Panc1 (cell line): ENCODE measurements around the gene PLAAT4. TPM values are rescaled to one million over a fixed set of nuclear protein-coding genes. Genes with fewer than 3 reads are reported as not detected.

Experiments used
- ATAC-seq: fragments of 200-7000 bp; cut with Tn5 transposase; 2 replicates; pipeline ENCODE4 v1.9.1; 2020; ENCODE audit warnings: mild to moderate bottlenecking, moderate library complexity
- BruUV-seq: library from RNA; stranded (reverse); fragments of 400-500 nt; replicated peaks from 2 replicates; lab custom pipeline; 2021; lab: Mats Ljungman, UMichigan
- CTCF ChIA-PET: fragments of 300-600 bp; sonication (Branson Sonifier 250); formaldehyde crosslinking; loops from one replicate; lab custom pipeline; 2022; ENCODE audit warnings: antibody characterized with exemption; lab: Charles Lee
- POLR2A ChIA-PET: fragments of 300-600 bp; sonication (Branson Sonifier 250); formaldehyde crosslinking; loops from one replicate; lab custom pipeline; 2022; ENCODE audit warnings: antibody characterized with exemption; lab: Charles Lee
- DNase-seq: peaks from one replicate; pipeline ENCODE4 v3.0.0-alpha.2; 2010; ENCODE audit warnings: low read depth, low spot score
- H3K27ac ChIP-seq: 2 replicates; pipeline ENCODE4 v1.5.1; 2011; ENCODE audit warnings: mild to moderate bottlenecking, low read length, inconsistent platforms
- H3K27me3 ChIP-seq: fragments of 200-500 bp; sonication (Bioruptor generic); 2 replicates; pipeline ENCODE4 v1.6.0; 2014; ENCODE audit warnings: low read length, inconsistent platforms; ENCODE audit not compliant: control insufficient read depth, insufficient read depth
- H3K36me3 ChIP-seq: fragments of 200-500 bp; sonication (Bioruptor generic); 2 replicates; pipeline ENCODE4 v1.5.1; 2014; ENCODE audit warnings: inconsistent platforms, mild to moderate bottlenecking, low read length, moderate library complexity; ENCODE audit not compliant: control insufficient read depth, insufficient read depth
- H3K4me1 ChIP-seq: 2 replicates; pipeline ENCODE4 v1.5.1; 2011; ENCODE audit warnings: inconsistent platforms, mild to moderate bottlenecking, low read length, moderate library complexity; ENCODE audit not compliant: control insufficient read depth, insufficient read depth
- H3K4me3 ChIP-seq, 2 experiments: 2 replicates each; pipeline ENCODE4 v1.5.1; 2011 to 2012; ENCODE audit warnings: low read depth in 2 of 2, low read length in 2 of 2, mild to moderate bottlenecking in 2 of 2, inconsistent platforms in 1 of 2, moderate library complexity in 1 of 2
- H3K9me3 ChIP-seq: fragments of 200-500 bp; sonication (Bioruptor generic); 2 replicates; pipeline ENCODE4 v1.5.1; 2014; ENCODE audit warnings: low read depth, mild to moderate bottlenecking, inconsistent platforms, low read length, moderate library complexity; ENCODE audit not compliant: control insufficient read depth, insufficient read depth
- CTCF ChIP-seq: fragments of 450-650 bp; IDR thresholded peaks from 2 replicates; pipeline ENCODE4 v1.5.1; 2017; ENCODE audit warnings: mild to moderate bottlenecking
- POLR2AphosphoS5 ChIP-seq: IDR thresholded peaks from 2 replicates; pipeline ENCODE4 v1.6.1; 2012; ENCODE audit warnings: mild to moderate bottlenecking, low read depth, low read length, moderate library complexity
- REST ChIP-seq, 2 experiments: IDR thresholded peaks; 2 replicates each; pipeline ENCODE4 v1.6.1; 2011 to 2012; ENCODE audit warnings: low read depth in 2 of 2, control low read depth in 1 of 2, low read length in 1 of 2, mild to moderate bottlenecking in 1 of 2, moderate library complexity in 1 of 2; ENCODE audit not compliant: insufficient read depth in 1 of 2
- SIN3A ChIP-seq: IDR thresholded peaks from 2 replicates; pipeline ENCODE4 v1.6.1; 2012; ENCODE audit warnings: low read depth, mild to moderate bottlenecking, low read length, moderate library complexity, borderline replicate concordance; ENCODE audit not compliant: insufficient read depth
- TCF7L2 ChIP-seq: IDR thresholded peaks from 2 replicates; pipeline ENCODE4 v1.6.1; 2011; ENCODE audit warnings: mild to moderate bottlenecking, low read depth, low read length, inconsistent platforms
- in situ Hi-C: cut with HindIII; loops from 2 replicates; pipeline ENCODE4 v1.10.0; 2016; ENCODE audit warnings: low sequenced_read_pairs, low pct_unique_long_range_greater_than_20kb
- intact Hi-C: fragments of 100-400 bp; cut with micrococcal nuclease; formaldehyde crosslinking; loops from one replicate; pipeline ENCODE4 v1.10.0; 2022; ENCODE audit not compliant: unreplicated experiment
- total RNA-seq: library from RNA; stranded (reverse); gene quantifications from one replicate; pipeline ENCODE4 v1.2.1, GENCODE V29; 2021; ENCODE audit not compliant: unreplicated experiment

Gene PLAAT4
- total RNA-seq, 1 experiment from 2014 or later = 15.2 TPM

GRCh38 chr11:63494975-63495374, 41.6 kb upstream of the PLAAT4 start:
- H3K9me3 ChIP-seq = peaks cover 3% of the 10 kb centered on the region; the same call in 1 of the 2 replicates
- no TSS peak for BruUV-seq
- in situ Hi-C loops = no loop called here
- DNase-seq (no peak), ATAC-seq (no peak)
- H3K4me3 ChIP-seq = no peak overlapping the region
- ChIA-PET POLR2A (no interaction called here), CTCF (no interaction called here)
- no peaks in the 10 kb centered on the region for H3K36me3 ChIP-seq
- no peaks in the 10 kb centered on the region for H3K4me1 ChIP-seq
- no peak for TF ChIP-seq CTCF
- TF ChIP-seq SIN3A = no peak
- no peak for TF ChIP-seq TCF7L2
- no peak for TF ChIP-seq POLR2AphosphoS5
- no peak for TF ChIP-seq REST (IDR thresholded peaks at IDR 0.05; ENCODE audit: insufficient read depth in 1 of 2, low read depth in 2 of 2, low read length in 1 of 2)
- no peak overlapping the region for H3K27ac ChIP-seq
- intact Hi-C loops = no loop called here
- H3K27me3 ChIP-seq = peaks cover 19% of the 10 kb centered on the region

- H3K4me3 ChIP-seq = no peak overlapping the region
- H3K36me3 ChIP-seq = no peaks in the 10 kb centered on the region
- POLR2A ChIA-PET = no interaction called here
- no peaks in the 10 kb centered on the region for H3K4me1 ChIP-seq
- no peaks in the 10 kb centered on the region for H3K27me3 ChIP-seq
- in situ Hi-C loops = no loop called here
- BruUV-seq = no TSS peak
- TF ChIP-seq REST (IDR thresholded peaks at IDR 0.05; ENCODE audit: insufficient read depth in 1 of 2, low read depth in 2 of 2, low read length in 1 of 2) = no peak
- no peak for TF ChIP-seq SIN3A
- TF ChIP-seq POLR2AphosphoS5 = no peak
- TF ChIP-seq CTCF = no peak
- TF ChIP-seq TCF7L2 = no peak
- H3K9me3 ChIP-seq = peaks cover 6% of the 10 kb centered on the region; the same call in 1 of the 2 replicates
- intact Hi-C loops = no loop called here
- H3K27ac ChIP-seq = no peak overlapping the region
- ATAC-seq (no peak), DNase-seq (no peak)
- CTCF ChIA-PET = no interaction called here
Measured at GRCh38 chr11:63499874-63500273, 36.7 kb upstream of the PLAAT4 start.
